Left lobe of liver (tissue), 2 donors: Measurements from ENCODE around the gene FDX2. TPM values are rescaled to one million over a fixed set of nuclear protein-coding genes. Genes with fewer than 3 reads are reported as not detected.
"Not testable (repeated sequence)": the region's sequence is repeated elsewhere in the genome, so short reads cannot be mapped to it uniquely, and the experiment has no call there.

Source experiments
- ATAC-seq: fragments of 200-7000 bp; cut with Tn5 transposase; one replicate; pipeline ENCODE4 v1.9.1; 2020; ENCODE audit warnings: mild to moderate bottlenecking, moderate library complexity
- DNase-seq: peaks from one replicate; pipeline ENCODE4 v3.0.0-alpha.2; 2020; ENCODE audit warnings: low spot score
- total RNA-seq: library from RNA; stranded (reverse); gene quantifications from one replicate; pipeline ENCODE4 v1.2.1, GENCODE V29; 2021
- donor health status: DM: no; HTN: no; CAD: no; lungs with moderate emphysema.
- donor health status: DM: no; HTN: yes; CAD: no.

The FDX2 gene
- total RNA-seq, 1 donor from 2014 or later = 11.0 TPM

- ATAC-seq = peak; percentile 56
- DNase-seq = peak; percentile 71
These were observed 28.7 kb downstream of the FDX2 start, which contains the start of gene ICAM4 for GRCh38 chr19:10286803-10287737. Gene ICAM4, plus strand, starts transcription at chr19:10286955. Its CDS starts 58 bp downstream, at chr19:10287013.

- ATAC-seq (no peak), DNase-seq (no peak)
These were observed 30.4 kb downstream of the FDX2 start for GRCh38 chr19:10285393-10285792.

GRCh38 chr19:10284960-10285278 is 30.9 kb downstream of the FDX2 start:
- no peak for DNase-seq
- ATAC-seq = no peak

- ATAC-seq = no peak
- no peak for DNase-seq
These were observed 31.5 kb downstream of the FDX2 start for GRCh38 chr19:10284065-10284959.

- ATAC-seq (no peak), DNase-seq (no peak)
These were observed 32.3 kb downstream of the FDX2 start for GRCh38 chr19:10283301-10284064.

- not testable (repeated sequence) for DNase-seq, ATAC-seq
These were observed 33.8 kb downstream of the FDX2 start for GRCh38 chr19:10282043-10282442.

GRCh38 chr19:10279737-10280442 is 35.9 kb downstream of the FDX2 start:
- DNase-seq (no peak), ATAC-seq (no peak)

- ATAC-seq (no peak), DNase-seq (no peak)
These were observed 36.9 kb downstream of the FDX2 start for GRCh38 chr19:10278935-10279334.

GRCh38 chr19:10277795-10278589 is 37.8 kb downstream of the FDX2 start:
- no peak for ATAC-seq
- no peak for DNase-seq

- ATAC-seq = no peak
- DNase-seq = no peak
These were observed 41.2 kb downstream of the FDX2 start for GRCh38 chr19:10274589-10274988.

GRCh38 chr19:10271543-10272086 is 44.2 kb downstream of the FDX2 start:
- no peak for ATAC-seq
- no peak for DNase-seq

GRCh38 chr19:10270616-10271394 is 45.0 kb downstream of the FDX2 start, which contains the start of gene ICAM1:
Gene ICAM1, plus strand, starts transcription at chr19:10271120. Its CDS starts 40 bp downstream, at chr19:10271160.
- ATAC-seq (peak; percentile 76), DNase-seq (peak; percentile 86)

- ATAC-seq (peak; percentile 64), DNase-seq (peak; percentile 76)
These were observed 45.6 kb downstream of the FDX2 start for GRCh38 chr19:10270180-10270615.

GRCh38 chr19:10269333-10270179 is 46.3 kb downstream of the FDX2 start:
- DNase-seq = peak; percentile 86
- ATAC-seq = peak; percentile 82

GRCh38 chr19:10268071-10268470 is 47.7 kb downstream of the FDX2 start:
- ATAC-seq = no peak
- no peak for DNase-seq

- ATAC-seq (no peak), DNase-seq (no peak)
These were observed 49.1 kb downstream of the FDX2 start for GRCh38 chr19:10266706-10267105.

GRCh38 chr19:10262771-10263170 is 53.0 kb downstream of the FDX2 start:
- ATAC-seq = no peak

More at GRCh38 chr19:10262771-10263170, 53.0 kb downstream of the FDX2 start:
- no peak for DNase-seq
